GM21619 (cell line): ENCODE data around the gene KRTAP5-6.

ENCODE experiments used
- ATAC-seq: cut with Tn5 transposase; IDR thresholded peaks from one replicate; pipeline ENCODE4 v1.9.1; 2021; ENCODE audit not compliant: unreplicated experiment

Gene KRTAP5-6

GRCh38 chr11:1732418-1733008, 35.5 kb downstream of the KRTAP5-6 start:
- no peak for ATAC-seq

- no peak for ATAC-seq
Observed at GRCh38 chr11:1733009-1733715, 36.2 kb downstream of the KRTAP5-6 start.

- ATAC-seq: no peak
Observed at GRCh38 chr11:1733716-1734640, 37.0 kb downstream of the KRTAP5-6 start.

- ATAC-seq: no peak
Observed at GRCh38 chr11:1734641-1735081, 37.7 kb downstream of the KRTAP5-6 start.

GRCh38 chr11:1735271-1735670, 38.3 kb downstream of the KRTAP5-6 start:
- ATAC-seq: no peak

GRCh38 chr11:1736447-1736992, 39.5 kb downstream of the KRTAP5-6 start:
- ATAC-seq: no peak

- ATAC-seq: no peak
Observed at GRCh38 chr11:1737080-1737757, 40.2 kb downstream of the KRTAP5-6 start.

- ATAC-seq: no peak
Observed at GRCh38 chr11:1738380-1738779, 41.4 kb downstream of the KRTAP5-6 start.

- ATAC-seq: no peak
Observed at GRCh38 chr11:1739576-1739975, 42.6 kb downstream of the KRTAP5-6 start.

- no peak for ATAC-seq
Observed at GRCh38 chr11:1740786-1741530, 44.0 kb downstream of the KRTAP5-6 start.

- ATAC-seq: no peak
Observed at GRCh38 chr11:1741741-1742140, 44.7 kb downstream of the KRTAP5-6 start.

- ATAC-seq: no peak
Observed at GRCh38 chr11:1742371-1742770, 45.4 kb downstream of the KRTAP5-6 start.

- no peak for ATAC-seq
Observed at GRCh38 chr11:1742869-1743584, 46.0 kb downstream of the KRTAP5-6 start.

GRCh38 chr11:1743585-1744136, 46.7 kb downstream of the KRTAP5-6 start:
- ATAC-seq: no peak

GRCh38 chr11:1744137-1744886, 47.3 kb downstream of the KRTAP5-6 start:
- no peak for ATAC-seq

GRCh38 chr11:1744891-1745700, 48.1 kb downstream of the KRTAP5-6 start:
- no peak for ATAC-seq

GRCh38 chr11:1745701-1746320, 48.8 kb downstream of the KRTAP5-6 start:
- ATAC-seq: no peak
